Stimulated activated CD4-positive, alpha-beta T cell treated with anti-CD3 and anti-CD28 coated beads, Interleukin-2, amount 100 ng/mL, for 48 hours (primary cell): ENCODE measurements around the gene SIDT1.

Source experiments
- DNase-seq, 2 donors: peaks; one replicate each; pipeline ENCODE4 v3.0.0-alpha.2; 2020

The SIDT1 gene

DNA sequence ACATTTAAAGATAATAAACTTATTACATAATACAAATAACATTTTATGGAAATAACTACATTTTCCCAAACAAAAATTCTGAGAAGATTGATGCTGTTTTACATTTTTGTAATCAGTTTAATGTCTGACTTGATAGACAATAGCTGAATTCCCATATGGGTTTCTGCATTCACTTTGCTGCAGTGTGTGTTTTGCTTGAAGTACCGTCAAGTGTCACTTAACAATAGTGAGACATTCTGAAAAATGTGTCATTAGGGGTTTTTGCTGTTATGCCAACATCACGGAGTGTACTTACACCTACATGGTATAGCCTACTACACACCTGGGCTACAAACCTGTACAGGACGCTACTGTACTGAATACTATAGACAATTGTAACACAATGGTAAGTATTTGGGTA, 106.6 kb downstream of the SIDT1 start:
- DNase-seq, result no peak

DNA sequence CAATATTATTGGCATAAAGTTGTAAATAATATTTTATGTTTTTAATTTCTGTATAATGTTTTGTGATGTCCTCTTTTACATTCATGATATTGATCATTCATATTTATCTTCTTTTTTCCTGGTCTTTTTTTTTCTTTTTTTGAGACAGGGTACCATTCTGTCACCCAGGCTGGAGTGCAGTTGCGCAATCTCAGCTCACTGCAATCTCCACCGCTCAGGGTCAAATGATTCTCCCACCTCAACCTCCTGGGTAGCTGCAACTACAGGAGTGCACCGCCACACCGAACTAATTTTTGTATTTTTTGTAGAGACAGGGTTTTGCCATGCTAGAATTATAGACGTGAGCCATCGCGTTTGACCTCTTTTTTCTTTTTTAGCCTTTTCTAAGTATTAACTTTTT, 111.2 kb downstream of the SIDT1 start:
- no peak for DNase-seq

DNA sequence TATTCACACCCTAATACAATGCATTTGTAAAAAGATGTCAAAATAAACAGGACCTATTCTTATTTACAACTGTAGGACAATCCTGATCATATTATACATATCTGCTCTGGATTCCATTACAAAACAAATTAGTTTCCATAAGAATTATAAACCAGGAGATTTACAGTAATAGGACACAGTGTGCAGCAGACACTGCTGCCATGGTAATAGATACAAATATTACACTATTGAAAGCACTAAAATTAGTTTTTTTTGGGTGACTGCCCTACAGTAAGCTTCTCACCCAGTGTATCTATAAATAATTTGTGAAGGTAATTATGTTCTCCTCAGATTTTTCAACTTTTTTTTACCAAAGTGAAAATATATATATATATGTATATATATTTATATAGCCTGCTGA, 116.2 kb downstream of the SIDT1 start:
- no peak for DNase-seq

DNA sequence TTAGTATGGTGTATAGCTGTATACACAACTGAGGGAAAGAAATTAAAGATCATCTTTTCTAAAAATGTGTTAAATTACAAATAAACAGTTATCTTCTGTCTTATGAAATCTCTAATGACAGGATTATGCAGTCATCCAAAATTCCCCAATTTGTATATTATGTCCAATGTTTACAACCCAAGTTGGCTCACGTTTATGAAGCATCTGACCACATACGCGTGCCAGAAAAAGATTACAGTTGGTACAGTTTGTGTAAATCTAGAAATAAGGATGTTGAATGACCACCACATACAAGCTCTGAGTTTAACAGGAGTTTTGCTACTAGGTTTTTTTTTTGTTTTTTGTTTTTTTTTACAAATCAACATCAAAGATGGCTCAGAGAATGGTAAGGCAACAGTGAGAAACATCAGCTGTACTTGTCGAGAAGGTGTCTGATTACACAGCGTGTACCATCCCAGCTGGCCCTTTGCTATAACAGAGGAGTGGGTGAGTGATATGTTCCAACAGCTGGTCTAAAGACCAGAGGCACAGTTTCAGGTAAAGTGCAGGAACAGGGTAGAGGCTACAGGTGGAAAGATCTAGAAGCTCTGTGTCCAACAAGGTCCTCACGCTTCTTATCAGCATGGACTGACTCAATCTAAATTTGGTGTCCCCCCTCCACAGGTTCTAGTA, 117.0 kb downstream of the SIDT1 start:
- DNase-seq, result no peak

DNA sequence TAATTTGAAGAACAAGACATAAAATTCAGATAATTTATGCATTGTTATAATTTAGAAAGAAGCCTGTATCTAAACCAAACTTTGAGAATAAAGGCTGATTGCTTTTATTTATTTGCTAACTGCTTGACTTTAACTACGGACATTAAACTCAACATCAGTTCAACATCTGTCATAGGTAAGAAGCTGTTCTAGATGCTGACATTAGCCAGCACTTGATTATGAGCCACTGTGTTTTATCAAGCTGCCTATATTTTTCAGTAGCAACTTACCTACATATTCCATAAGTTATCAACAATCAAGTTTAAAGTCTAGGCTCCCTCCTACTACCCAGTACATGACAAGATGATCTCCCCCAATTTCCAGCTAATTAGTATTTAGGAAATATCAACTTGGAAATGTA, 122.0 kb downstream of the SIDT1 start:
- no peak for DNase-seq

DNA sequence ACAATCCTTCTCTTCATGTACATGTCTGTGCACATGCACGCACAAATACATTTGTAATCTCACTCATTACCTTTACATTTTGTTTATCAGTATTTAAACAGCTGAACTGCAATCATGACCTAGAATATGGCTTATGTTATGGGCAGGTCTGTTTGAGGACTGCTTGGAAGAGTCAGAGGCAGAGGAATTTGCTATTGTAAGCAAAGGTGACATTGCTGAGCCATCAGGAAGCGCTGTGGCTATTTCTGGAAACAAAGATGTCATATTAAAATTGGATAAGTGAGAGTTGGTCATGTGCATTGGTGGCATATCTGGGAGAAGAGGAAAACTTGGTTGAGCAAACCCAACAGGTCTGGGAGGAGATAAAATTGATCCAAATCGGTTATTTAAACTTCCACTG, 122.5 kb downstream of the SIDT1 start:
- no peak for DNase-seq

DNA sequence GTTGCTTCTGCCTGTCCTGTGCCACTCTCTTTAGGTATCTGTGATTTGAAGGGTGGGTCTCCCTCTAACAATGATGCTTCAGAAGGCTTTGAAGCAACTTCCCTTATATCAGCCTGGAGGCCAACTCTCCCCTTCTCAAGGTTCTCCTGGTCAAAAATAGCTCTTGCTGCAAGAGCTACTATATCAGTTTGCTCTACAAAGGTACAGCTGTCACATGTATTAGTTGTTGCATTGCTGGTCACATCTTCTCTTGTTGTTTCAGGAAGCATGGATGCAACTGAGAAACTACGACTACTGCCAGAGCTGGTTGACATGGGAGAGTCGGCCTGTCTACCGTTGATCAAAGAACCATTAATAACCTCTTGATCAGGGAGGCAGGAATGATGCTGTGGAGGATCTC, 125.8 kb downstream of the SIDT1 start:
- DNase-seq, result no peak

DNA sequence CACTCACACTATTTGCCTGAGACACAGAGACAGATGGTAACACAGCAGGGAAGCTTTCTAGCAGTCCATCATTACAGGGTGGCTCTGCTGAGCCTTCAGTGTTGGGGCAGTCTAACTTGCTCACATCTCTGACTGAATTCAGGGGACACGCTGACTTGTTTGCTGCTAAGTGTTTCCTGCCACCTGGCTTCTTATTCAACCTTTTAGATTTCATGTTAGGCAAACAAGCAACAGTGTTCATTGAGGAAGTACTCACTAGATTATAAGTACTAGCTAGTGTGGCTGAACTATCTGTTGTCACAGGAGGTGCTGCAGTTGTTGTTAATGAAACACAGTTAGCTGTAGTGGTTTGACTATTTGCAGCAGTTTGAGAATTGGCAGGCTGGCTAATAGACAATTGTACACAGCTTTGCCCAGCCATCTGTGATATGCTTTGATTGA, 126.8 kb downstream of the SIDT1 start:
- DNase-seq, result no peak

DNA sequence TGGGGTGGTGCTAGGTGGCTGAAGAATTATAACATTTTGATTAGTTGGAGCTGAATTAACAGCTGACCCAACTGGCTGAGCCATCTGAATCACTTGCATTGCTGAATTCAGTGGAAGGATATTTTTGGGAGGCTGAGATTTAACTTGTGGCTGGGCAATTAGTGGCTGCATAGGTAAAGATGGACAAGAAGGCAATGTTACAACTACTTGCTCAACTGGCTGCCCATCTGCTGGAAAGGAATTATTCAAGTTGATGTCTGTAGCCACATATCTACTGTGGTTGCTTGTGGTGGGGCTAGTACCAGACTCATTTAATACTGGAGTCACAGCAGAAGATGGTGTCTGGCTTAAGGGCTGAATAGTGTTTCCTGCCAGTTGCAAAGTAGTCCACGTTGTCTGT, 127.6 kb downstream of the SIDT1 start:
- DNase-seq, result no peak

DNA sequence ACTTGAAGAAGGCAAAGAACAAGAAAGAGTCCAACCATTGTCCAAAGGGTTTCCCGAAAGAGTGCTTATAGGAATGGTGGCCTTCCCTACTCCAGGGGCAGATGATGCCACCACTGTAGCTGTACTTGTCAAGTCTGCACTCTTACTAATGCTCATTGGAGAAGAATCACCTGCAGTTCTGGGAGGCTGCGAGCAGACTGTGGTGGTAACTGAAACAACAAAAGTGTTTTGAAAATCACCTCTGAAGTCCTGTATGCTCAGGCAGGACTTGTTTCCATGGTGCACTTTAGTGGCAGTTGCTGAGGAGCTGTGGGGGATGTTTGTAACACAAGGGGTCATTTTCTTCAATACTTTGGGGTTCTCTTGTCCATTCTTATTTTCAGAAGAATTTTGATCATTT, 128.1 kb downstream of the SIDT1 start:
- no peak for DNase-seq

DNA sequence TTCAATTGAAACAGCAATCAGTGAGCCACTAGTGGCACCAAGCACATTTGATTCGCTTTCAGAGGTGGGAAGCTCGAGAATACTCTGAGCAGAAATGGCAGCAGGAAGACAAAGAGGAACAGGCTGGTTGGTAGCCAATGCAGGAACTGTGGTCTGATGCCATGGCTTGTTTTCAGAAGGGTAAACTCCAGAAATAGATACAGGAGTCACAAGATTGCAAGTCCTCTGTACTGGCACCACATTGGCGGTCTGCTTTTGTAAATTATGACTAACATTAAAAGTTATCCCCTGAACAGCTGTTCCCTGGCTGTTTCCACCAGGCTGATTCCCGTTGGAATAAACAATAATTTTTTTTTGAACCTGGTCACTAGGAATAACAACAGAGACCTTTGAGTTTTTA, 128.5 kb downstream of the SIDT1 start:
- no peak for DNase-seq

DNA sequence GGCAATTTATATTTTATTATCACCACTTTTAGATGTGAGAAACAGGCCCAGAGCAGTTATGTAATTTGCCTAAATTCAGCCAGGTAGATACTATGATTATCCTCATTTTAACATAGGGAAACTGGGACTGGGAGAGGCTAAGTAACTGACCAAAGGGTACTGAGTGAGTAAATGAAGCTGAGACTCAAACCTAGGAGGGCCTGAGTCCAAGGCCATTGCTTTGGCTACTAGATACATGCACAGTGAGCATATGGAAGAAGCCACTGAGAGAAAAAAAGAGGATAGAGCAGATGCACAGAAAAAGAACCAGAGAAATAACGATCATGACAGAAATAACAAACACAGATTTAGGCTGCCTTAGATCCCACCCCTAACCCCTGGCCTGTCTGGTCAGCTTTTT, 130.5 kb downstream of the SIDT1 start:
- DNase-seq, result no peak

DNA sequence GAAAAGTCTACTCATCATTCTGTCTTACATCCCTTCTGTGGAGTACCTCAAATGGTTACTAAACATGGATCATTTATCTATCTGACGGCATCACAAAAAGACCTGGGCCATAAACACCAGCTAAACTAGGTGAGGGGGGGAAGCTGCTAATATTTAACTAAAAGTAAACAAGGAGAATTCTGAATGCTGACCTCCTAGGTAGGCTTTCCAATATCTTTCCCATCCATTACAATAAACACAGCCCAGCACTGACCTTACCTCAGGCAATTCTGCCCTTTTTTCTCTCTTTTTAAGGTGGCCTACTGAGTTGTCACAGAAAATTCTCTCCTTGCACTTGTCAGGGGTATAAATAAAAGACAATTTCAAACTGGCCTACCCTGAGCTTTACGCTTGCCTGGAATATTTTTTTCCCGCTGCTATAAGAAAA, 131.0 kb downstream of the SIDT1 start:
- DNase-seq, result no peak

DNA sequence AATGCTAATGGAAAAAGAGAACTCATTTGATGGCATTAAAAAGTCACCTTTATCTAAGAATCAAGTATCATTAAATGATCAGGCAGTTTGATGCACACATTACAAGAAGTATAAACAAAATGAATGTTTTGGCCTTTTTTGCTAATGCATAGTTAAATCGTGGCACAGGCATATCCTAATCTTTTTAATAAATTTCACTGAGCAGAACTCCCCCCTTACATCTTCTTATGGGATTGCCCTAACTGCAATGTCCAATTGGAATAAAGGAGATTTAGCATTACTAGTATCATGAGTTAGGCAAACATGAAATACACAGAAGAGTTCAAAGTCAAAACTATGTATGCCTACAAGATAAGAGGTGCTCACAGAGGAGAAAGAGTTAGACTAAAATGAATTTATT, 131.4 kb downstream of the SIDT1 start:
- DNase-seq, result no peak

DNA sequence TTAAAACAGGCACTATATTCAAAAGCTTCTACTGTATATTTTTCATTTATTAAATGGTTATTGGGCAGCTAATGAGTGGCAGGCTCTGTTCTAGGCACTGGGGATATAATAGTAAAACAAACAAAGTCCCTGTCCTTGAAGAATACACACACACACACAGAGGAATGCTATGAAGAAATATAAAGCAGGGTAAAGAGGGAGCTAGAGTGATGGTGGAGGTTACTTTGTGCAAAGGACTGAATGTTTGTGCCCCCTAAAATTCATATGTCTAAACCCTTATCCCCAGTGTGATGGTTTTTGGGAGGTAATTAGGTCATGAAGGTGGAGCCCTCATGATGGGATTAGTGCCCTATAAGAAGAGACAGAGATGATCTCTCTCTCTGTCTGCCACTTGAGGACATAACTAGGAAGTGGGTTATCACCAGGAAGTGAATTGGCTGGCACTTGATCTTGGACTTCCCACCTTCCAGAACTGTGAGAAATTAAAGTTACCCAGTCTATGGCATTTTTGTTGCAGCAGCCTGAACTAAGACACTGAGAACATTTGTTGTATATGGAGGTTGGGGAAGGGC, 132.3 kb downstream of the SIDT1 start:
- DNase-seq, result no peak

DNA sequence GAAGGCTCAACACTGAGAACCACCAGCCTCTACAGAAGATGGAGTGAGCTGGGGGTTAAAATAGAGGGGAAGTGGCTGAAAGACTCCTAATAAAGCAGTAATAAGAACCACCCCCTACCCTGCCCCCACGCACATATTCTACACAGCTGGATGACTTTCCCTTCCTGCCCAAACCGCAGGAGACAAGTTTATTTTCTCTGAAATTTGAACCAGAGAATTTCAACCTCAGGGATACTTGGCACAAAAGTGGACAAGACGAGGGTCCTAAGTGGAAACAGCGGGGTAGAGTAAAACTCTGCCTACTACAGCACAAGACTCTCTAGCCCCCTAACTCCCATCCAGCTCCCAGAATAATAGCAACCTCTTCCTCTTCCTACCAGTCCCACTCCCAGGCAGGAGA, 135.7 kb downstream of the SIDT1 start:
- DNase-seq, result no peak

DNA sequence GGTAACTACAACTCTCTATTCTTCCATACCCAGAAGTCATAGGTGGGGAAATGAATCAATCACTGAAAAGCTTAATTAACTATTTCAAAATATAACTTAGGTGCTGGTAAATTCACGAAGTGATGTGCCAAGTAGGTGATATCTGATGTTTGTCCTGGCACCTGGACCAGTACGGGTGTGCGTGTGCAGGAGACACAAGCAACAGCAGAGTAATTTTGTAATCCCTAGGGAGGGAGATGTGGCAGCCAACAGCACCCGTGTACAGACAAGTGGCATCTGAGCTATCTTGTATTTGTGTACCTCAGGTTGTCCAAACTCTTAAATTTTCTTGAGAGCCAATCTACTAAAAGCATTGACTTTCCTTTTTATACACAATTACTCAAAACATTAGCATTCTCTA, 141.2 kb downstream of the SIDT1 start:
- DNase-seq, result no peak

DNA sequence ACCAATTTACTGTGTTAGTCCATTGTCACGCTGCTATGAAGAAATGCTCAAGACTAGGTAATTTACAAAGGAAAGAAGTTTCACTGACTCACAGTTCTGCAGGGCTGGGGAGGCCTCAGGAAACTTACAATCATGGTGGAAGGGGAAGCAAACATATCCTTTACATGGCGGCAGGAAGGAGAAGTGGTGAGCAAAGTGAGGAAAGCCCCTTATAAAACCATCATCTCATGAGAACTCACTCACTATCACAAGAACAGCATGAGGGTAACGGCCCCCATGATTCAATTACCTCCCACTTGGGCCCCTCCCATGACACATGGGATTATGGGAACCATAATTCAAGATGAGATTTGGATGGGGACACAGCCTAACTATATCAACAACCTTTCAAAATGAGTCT, 143.9 kb downstream of the SIDT1 start:
- DNase-seq, result no peak

DNA sequence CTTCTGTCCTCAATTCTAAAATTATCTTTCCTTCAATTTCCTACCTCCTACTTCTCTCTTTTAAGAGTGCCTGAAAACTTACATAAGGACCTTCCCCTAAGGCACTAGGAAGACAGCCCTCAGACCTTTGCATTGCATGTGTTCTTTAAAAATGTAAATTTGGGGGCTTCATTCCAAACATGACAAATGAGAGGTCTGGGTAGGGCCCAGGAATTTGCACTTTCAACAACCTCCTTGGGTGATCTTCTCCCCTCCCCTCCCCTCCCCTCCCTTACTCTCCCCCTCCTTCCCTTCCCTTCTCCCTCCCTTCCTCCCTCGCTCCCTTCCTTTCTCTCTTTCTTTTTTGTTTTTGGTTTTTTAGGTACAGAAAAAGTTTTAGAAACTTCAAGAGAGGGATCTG, 145.4 kb downstream of the SIDT1 start:
- no peak for DNase-seq

DNA sequence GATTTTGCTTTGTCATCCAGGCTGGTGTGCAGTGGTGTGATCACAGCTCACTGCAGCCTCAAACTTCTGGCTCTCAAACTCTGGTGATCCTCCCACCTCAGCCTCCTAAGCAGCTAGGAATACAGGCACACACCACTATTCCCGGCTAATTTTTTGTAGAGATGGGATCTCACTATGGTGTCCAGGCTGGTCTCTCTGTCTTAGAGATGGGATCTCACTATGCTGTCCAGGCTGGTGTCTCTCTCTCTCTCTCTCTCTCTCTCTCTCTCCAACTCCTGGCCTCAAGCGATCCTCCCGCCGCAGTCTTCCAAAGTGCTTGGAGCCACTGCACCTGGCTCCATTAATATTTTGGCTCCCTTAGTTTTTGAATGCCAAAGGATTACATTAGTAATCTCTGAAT, 146.4 kb downstream of the SIDT1 start:
- DNase-seq, result no peak
